ENCODE measurements around the gene AWAT2.

AWAT2 gene, protein sequence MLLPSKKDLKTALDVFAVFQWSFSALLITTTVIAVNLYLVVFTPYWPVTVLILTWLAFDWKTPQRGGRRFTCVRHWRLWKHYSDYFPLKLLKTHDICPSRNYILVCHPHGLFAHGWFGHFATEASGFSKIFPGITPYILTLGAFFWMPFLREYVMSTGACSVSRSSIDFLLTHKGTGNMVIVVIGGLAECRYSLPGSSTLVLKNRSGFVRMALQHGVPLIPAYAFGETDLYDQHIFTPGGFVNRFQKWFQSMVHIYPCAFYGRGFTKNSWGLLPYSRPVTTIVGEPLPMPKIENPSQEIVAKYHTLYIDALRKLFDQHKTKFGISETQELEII

GRCh38 chrX:70049925-70050324 is at the start of gene AWAT2:
AWAT2 (minus strand) TSS chrX:70049938; CDS start chrX:70049932, 6 bp downstream.
- DNase-seq (ENCODE audit: low spot score): no peak

- peak; percentile 30 for DNase-seq (ENCODE audit: low spot score)
Observed at GRCh38 chrX:70096052-70096451, 46.3 kb upstream of the AWAT2 start.

- no peak for DNase-seq (ENCODE audit: low spot score)
Observed at GRCh38 chrX:70092247-70092646, 42.5 kb upstream of the AWAT2 start.

DNA sequence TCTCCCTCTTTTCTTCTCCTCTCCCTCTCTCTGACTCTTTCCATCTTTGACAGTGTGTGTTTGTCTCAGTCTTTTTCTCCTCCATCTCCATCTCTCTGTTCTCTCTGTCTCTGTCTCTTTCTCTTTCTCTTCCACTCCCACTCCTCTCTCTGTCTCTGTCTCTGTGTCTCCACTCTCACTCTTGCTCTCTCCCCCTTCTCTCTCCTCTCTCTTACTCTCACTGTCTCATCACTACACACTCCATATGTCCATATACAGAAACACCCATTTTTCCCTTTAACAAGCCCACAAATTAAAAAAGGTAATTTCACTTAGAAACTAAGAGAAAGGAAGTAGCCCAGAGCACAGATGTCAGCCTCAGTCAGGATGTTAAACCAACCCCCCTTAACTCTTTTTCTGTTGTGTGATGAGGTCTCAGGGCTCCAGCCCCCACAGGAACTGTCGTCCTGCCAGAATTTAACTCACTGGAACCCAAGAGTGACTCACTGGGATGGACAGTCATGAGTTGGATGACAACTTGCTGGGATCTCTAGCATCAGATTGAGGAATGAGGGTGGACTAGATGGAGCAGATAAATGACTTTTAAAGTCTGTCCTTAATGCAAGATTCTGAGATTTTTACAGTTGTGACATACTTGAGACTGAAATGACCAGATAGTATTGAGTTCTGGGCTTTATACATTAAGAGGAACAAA is 40.0 kb upstream of the AWAT2 start:
- peak; percentile 55 for DNase-seq (ENCODE audit: low spot score)

GRCh38 chrX:70088751-70089150 is 39.0 kb upstream of the AWAT2 start:
- DNase-seq (ENCODE audit: low spot score): no peak

- peak; percentile 36 for DNase-seq (ENCODE audit: low spot score)
Observed at GRCh38 chrX:70087857-70088630, 38.3 kb upstream of the AWAT2 start.

- DNase-seq (ENCODE audit: low spot score): no peak
Observed at GRCh38 chrX:70084592-70085240, 35.0 kb upstream of the AWAT2 start.

DNA sequence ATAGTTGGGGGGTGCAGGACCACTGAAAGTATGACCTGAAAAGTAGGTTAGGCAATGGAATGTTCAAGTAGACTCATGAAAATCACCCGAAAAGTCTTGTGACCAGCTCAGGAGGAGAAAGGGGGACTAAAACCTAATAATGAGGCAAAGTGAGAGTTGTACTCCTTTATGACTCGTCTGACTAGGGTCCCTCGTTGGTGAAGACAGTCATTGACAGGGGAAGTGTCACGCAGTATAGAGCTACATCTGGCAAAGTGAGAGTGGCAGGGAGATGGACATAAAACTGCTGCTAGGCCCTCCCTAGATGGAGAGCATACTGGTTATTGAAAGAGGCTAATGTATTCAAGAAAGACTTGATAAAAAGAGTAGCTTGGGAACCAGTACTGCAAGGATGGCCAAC is 33.0 kb upstream of the AWAT2 start:
- DNase-seq (ENCODE audit: low spot score): no peak

- DNase-seq (ENCODE audit: low spot score): no peak
Observed at GRCh38 chrX:70079870-70080269, 30.1 kb upstream of the AWAT2 start.

DNA sequence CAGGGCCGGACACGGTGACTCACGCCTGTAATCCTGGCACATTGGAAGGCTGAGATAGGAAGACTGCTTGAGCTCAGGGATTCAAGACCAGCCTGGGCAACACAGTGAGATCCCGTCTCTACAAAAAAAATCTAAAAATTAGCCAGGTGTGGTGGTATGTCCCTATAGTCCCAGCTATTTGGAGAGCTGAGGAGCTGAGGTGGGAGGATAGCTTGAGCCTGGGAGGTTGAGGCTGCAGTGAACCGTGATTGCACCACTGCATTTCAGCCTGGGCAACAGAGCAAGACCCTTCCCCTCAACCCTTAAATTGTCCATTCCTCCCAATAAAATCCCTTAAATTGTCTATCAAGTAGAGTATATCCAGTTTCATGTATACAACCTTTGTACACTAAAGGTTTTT is 29.6 kb upstream of the AWAT2 start:
- DNase-seq (ENCODE audit: low spot score): no peak

GRCh38 chrX:70066646-70067045 is 16.9 kb upstream of the AWAT2 start:
- no peak for DNase-seq (ENCODE audit: low spot score)

- no peak for DNase-seq (ENCODE audit: low spot score)
Observed at GRCh38 chrX:70062961-70063550, 13.3 kb upstream of the AWAT2 start.

- no peak for DNase-seq (ENCODE audit: low spot score)
Observed at GRCh38 chrX:70062076-70062475, 12.3 kb upstream of the AWAT2 start, which contains the start of gene OTUD6A. OTUD6A (plus strand) TSS chrX:70062457; CDS start chrX:70062525, 68 bp downstream.

- DNase-seq (ENCODE audit: low spot score): no peak
Observed at GRCh38 chrX:70054391-70054790, 4.7 kb upstream of the AWAT2 start.

GRCh38 chrX:70052895-70053615 is 3.3 kb upstream of the AWAT2 start:
- no peak for DNase-seq (ENCODE audit: low spot score)

DNA sequence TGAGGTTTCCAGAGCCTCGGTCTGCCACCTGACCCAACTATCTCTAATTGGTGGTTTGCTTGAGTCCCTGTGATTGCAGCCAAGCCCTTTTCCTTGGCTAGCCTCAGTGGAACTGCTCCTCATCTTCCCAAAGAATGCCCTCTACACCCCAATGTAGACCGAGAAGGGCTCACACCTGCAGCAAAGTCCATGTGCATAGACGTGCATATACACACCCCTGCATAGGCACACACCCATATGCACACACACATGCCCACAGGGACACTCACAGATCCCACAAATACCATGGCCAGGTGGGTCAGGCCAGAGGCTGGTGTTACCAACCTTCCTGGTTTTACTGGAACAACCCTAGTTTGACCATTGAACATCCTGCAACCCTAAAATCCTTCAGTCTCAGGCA is 332 bp downstream of the AWAT2 start:
- no peak for DNase-seq (ENCODE audit: low spot score)

DNA sequence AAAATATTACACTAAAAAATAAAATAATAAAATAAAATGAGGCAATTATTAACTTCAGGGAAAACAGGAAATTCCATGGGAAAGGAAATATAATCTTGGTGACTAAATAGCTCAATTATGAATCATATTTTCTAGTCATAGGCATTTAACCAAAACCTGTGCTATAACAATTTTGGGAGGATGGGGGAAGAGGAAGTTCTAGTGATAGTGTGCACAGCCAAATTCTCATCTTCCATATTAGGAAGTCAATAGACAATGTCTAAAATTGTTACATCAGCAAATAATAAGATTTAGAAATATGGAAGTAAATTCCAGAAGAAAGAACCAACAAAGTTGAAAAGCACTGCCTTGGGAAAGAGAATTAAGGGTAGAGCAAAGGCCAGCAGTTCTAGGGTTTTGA is 2.8 kb downstream of the AWAT2 start:
- peak; percentile 28 for DNase-seq (ENCODE audit: low spot score)

GRCh38 chrX:70044541-70045245 is 5.0 kb downstream of the AWAT2 start:
- peak; percentile 30 for DNase-seq (ENCODE audit: low spot score)

DNA sequence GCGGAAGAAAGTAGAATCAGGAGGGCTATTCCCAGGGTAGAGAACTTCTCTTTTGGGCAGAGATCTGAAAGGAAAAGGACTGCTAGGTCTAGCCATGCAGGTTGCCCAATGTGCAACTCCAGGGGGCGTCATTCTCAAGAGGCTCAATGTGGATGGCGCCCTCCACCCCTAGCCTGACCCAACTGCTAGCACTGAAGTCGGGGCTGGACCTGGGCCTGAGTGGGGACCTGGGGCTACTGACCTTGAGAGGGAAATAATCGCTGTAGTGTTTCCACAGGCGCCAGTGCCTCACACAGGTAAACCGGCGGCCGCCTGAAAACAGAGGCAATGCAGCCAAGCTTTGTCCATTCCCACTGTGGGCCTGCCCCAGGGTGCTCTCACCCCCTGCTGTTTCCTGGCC is 6.1 kb downstream of the AWAT2 start:
- DNase-seq (ENCODE audit: low spot score): no peak
